Measurements from ENCODE around the gene POU4F2. TPM values are rescaled to one million over a fixed set of nuclear protein-coding genes. Genes with fewer than 3 reads are reported as not detected.

Gene POU4F2
- total and polyA plus RNA-seq, 7 donors = not detected

- WGBS, 2 donors = 6 to 13% methylated on average over 7 of the region's 7 CpGs
- no peak overlapping the region for H3K4me3 ChIP-seq
- no peaks in the 10 kb centered on the region for H3K9me3 ChIP-seq
- H3K4me1 ChIP-seq = peaks cover 0 to 13% (median 5%) of the 10 kb centered on the region in 4 donors
- TF ChIP-seq EP300 (IDR thresholded peaks at IDR 0.05) (no peak), POLR2A (IDR thresholded peaks at IDR 0.05) (no peak), POLR2AphosphoS5 (IDR thresholded peaks at IDR 0.05) (no peak), CTCF (IDR thresholded peaks at IDR 0.05) (no peak)
- H3K36me3 ChIP-seq = no peaks in the 10 kb centered on the region
- intact Hi-C loops (cut with DNase I) = no loop called here
- no peak overlapping the region for H3K27ac ChIP-seq
- DNase-seq = no peak
- peaks cover 7 to 85% (median 35%) of the 10 kb centered on the region in 3 donors for H3K27me3 ChIP-seq
These were observed 5.3 kb upstream of the POU4F2 start for GRCh38 chr4:146633471-146633800.

- H3K27me3 ChIP-seq = peaks cover 21 to 96% (median 49%) of the 10 kb centered on the region in 3 donors
- intact Hi-C loops (cut with DNase I) = no loop called here
- H3K27ac ChIP-seq = no peak overlapping the region
- no peaks in the 10 kb centered on the region for H3K36me3 ChIP-seq
- H3K9me3 ChIP-seq = no peaks in the 10 kb centered on the region
- no peak for DNase-seq
- H3K4me3 ChIP-seq = no peak overlapping the region
- TF ChIP-seq CTCF (IDR thresholded peaks at IDR 0.05) (no peak), POLR2A (IDR thresholded peaks at IDR 0.05) (no peak), POLR2AphosphoS5 (IDR thresholded peaks at IDR 0.05) (no peak)
- peaks cover 0 to 24% (median 18%) of the 10 kb centered on the region in 4 donors for H3K4me1 ChIP-seq
- WGBS, 2 donors = 9 to 15% methylated on average over 7 of the region's 7 CpGs
These were observed 3.9 kb upstream of the POU4F2 start for GRCh38 chr4:146634825-146635224.

- Histone ChIP-seq H3K9me3 (no peaks in the 10 kb centered on the region), H3K27ac (no peak overlapping the region), H3K4me3 (peak overlapping the region in 1 of 4 donors; percentile 26), H3K4me1 (peaks cover 0 to 33% (median 21%) of the 10 kb centered on the region in 4 donors), H3K36me3 (no peaks in the 10 kb centered on the region), H3K27me3 (peaks cover 28 to 100% (median 67%) of the 10 kb centered on the region in 3 donors)
- no peak for TF ChIP-seq POLR2A (IDR thresholded peaks at IDR 0.05)
- TF ChIP-seq EP300 (IDR thresholded peaks at IDR 0.05) = no peak
- TF ChIP-seq POLR2AphosphoS5 (IDR thresholded peaks at IDR 0.05) = no peak
- no peak for TF ChIP-seq CTCF (IDR thresholded peaks at IDR 0.05)
- no peak for DNase-seq
- intact Hi-C loops (cut with DNase I) = no loop called here
- WGBS, 2 donors = 5 to 17% methylated on average over 35 of the region's 35 CpGs
These were observed 916 bp upstream of the POU4F2 start for GRCh38 chr4:146637621-146638332.

GRCh38 chr4:146638333-146638785 is 334 bp upstream of the POU4F2 start:
- Histone ChIP-seq H3K27me3 (peaks cover 28 to 100% (median 67%) of the 10 kb centered on the region in 3 donors), H3K36me3 (no peaks in the 10 kb centered on the region), H3K4me1 (peaks cover 0 to 33% (median 21%) of the 10 kb centered on the region in 4 donors), H3K9me3 (no peaks in the 10 kb centered on the region), H3K4me3 (peak overlapping the region in 3 of 4 donors; percentile 11 to 32 (median 26)), H3K27ac (no peak overlapping the region)
- intact Hi-C loops (cut with DNase I) = no loop called here
- no peak for TF ChIP-seq CTCF (IDR thresholded peaks at IDR 0.05)
- TF ChIP-seq EP300 (IDR thresholded peaks at IDR 0.05) = no peak
- no peak for TF ChIP-seq POLR2A (IDR thresholded peaks at IDR 0.05)
- TF ChIP-seq POLR2AphosphoS5 (IDR thresholded peaks at IDR 0.05) = no peak
- WGBS, 2 donors = 3 to 16% methylated on average over 34 of the region's 34 CpGs
- no peak for DNase-seq

Data from sigmoid colon (tissue), 7 donors.